A673 (cell line): Measurements from ENCODE around the gene RAB22A. TPM values are rescaled to one million over a fixed set of nuclear protein-coding genes. Genes with fewer than 3 reads are reported as not detected.
"Not testable (repeated sequence)": the region's sequence is repeated elsewhere in the genome, so short reads cannot be mapped to it uniquely, and the experiment has no call there.

Source experiments
- BruUV-seq: library from RNA; stranded (reverse); fragments of 400-500 nt; replicated peaks from 2 replicates; lab custom pipeline; 2021; lab: Mats Ljungman, UMichigan
- CTCF ChIA-PET: fragments of 300-600 bp; sonication (Branson Sonifier 250); formaldehyde crosslinking; loops from one replicate; lab custom pipeline; 2022; ENCODE audit warnings: antibody characterized with exemption; lab: Charles Lee
- POLR2A ChIA-PET: fragments of 300-600 bp; sonication (Branson Sonifier 250); formaldehyde crosslinking; loops from one replicate; lab custom pipeline; 2022; ENCODE audit warnings: antibody characterized with exemption; ENCODE audit not compliant: low non-redundant PET; lab: Charles Lee
- DNase-seq: peaks from one replicate; pipeline ENCODE4 v3.0.0-alpha.2; 2015; ENCODE audit warnings: low spot score
- H3K27ac ChIP-seq: fragments of 200-600 bp; sonication (generic); 2 replicates; pipeline ENCODE4 v1.5.1; 2016; ENCODE audit warnings: mixed run types, low read depth, mild to moderate bottlenecking, mixed read lengths, antibody characterized with exemption, low read length; ENCODE audit not compliant: poor library complexity, severe bottlenecking
- H3K27me3 ChIP-seq: fragments of 200-600 bp; sonication (generic); replicated peaks from 2 replicates; pipeline ENCODE4 v1.6.1; 2017; ENCODE audit warnings: mixed run types, low read depth, mild to moderate bottlenecking, mixed read lengths, antibody characterized with exemption, low read length; ENCODE audit not compliant: insufficient read depth, poor library complexity
- H3K36me3 ChIP-seq: fragments of 200-600 bp; sonication (generic); 2 replicates; pipeline ENCODE4 v1.6.1; 2016; ENCODE audit warnings: mixed run types, mild to moderate bottlenecking, mixed read lengths, antibody characterized with exemption, low read length; ENCODE audit not compliant: insufficient read depth, poor library complexity, severe bottlenecking
- H3K4me1 ChIP-seq: fragments of 200-600 bp; sonication (generic); 2 replicates; pipeline ENCODE4 v1.6.1; 2017; ENCODE audit warnings: mixed run types, mild to moderate bottlenecking, mixed read lengths, antibody characterized with exemption, low read length; ENCODE audit not compliant: insufficient read depth, poor library complexity, severe bottlenecking
- H3K4me3 ChIP-seq: fragments of 200-600 bp; sonication (generic); 2 replicates; pipeline ENCODE4 v1.5.1; 2016; ENCODE audit warnings: low read depth, mixed run types, mild to moderate bottlenecking, mixed read lengths, low read length; ENCODE audit not compliant: poor library complexity, severe bottlenecking
- H3K9me3 ChIP-seq: fragments of 200-600 bp; sonication (generic); 2 replicates; pipeline ENCODE4 v1.6.1; 2016; ENCODE audit warnings: mixed run types, low read depth, mild to moderate bottlenecking, mixed read lengths, antibody characterized with exemption, low read length; ENCODE audit not compliant: poor library complexity, severe bottlenecking
- EZH2 ChIP-seq: fragments of 200-600 bp; sonication (generic); IDR thresholded peaks from 2 replicates; pipeline ENCODE4 v1.6.1; 2017; ENCODE audit warnings: borderline replicate concordance, low read depth, mild to moderate bottlenecking, mixed read lengths, antibody characterized with exemption, low read length; ENCODE audit not compliant: poor library complexity, severe bottlenecking
- intact Hi-C: fragments of 100-400 bp; cut with micrococcal nuclease; formaldehyde crosslinking; loops from one replicate; pipeline ENCODE4 v1.10.0; 2022; ENCODE audit not compliant: unreplicated experiment
- total RNA-seq: library from RNA; stranded (reverse); gene quantifications from 2 replicates; pipeline ENCODE4 v1.2.3, GENCODE V29; 2021
- TF ChIP-seq, protein P1 (sequence below): fragments of 300-800, 200-600 bp; sonication (generic); conservative IDR thresholded peaks from 2 replicates; pipeline ENCODE4 v1.5.1; 2017; ENCODE audit warnings: low read depth, mild to moderate bottlenecking, antibody characterized with exemption, low read length, moderate library complexity, mixed read lengths

Gene RAB22A
- total RNA-seq, 1 experiment from 2014 or later = 14.6 TPM

DNA sequence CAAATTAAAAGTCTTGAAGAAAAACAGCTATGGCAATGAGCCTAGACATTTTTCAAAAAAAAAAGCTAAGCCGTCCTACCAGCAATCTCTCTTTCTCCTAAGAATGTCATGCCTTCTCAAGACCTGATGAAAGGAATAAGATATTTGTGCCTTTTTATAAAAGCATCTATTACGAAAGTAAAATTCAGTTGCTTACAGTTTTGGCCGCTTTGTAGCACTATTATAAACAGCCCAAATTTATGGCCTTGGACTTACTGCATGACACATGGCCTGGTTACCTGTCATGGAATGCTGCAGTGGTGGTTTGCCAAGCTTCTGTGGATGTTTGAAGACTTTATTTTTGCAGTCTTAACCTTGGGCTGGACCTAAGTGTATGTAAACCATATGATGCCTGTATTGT, 57.4 kb downstream of the RAB22A start:
- no peak overlapping the region for H3K27ac ChIP-seq
- BruUV-seq = no TSS peak
- POLR2A ChIA-PET = no interaction called here

DNA sequence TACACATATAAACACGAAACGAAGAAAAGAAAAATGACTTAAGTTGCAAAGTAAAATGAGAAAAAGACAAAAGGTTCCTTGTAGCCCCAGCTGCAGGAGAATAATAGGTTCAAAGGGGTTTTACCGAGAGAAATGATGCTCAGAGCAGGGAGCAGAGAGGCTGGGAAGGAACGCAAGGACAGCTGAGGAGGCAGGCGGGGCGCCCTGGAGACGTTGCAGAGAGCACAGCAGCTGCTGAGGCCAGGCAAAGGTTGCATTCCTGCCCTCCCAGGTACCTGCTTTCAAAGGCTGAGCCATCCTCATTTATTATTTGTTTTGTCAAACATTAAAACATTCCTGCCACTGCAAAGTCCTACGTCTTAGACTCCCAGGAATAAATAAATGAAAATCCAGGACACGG, 63.3 kb downstream of the RAB22A start:
- no peak overlapping the region for H3K4me3 ChIP-seq
- ChIA-PET CTCF (no interaction called here), POLR2A (interaction anchor here (0.7 kb wide), 1 partner anchor 498 kb away, joined by 3 read pairs; no protein-coding TSS in a partner anchor)
- no peak for DNase-seq
- no peaks in the 10 kb centered on the region for H3K9me3 ChIP-seq
- no peaks in the 10 kb centered on the region for H3K27me3 ChIP-seq
- no peaks in the 10 kb centered on the region for H3K36me3 ChIP-seq
- BruUV-seq = no TSS peak
- intact Hi-C loops = no loop called here
- no peaks in the 10 kb centered on the region for H3K4me1 ChIP-seq
- no peak overlapping the region for H3K27ac ChIP-seq
- TF ChIP-seq, protein P1, sequence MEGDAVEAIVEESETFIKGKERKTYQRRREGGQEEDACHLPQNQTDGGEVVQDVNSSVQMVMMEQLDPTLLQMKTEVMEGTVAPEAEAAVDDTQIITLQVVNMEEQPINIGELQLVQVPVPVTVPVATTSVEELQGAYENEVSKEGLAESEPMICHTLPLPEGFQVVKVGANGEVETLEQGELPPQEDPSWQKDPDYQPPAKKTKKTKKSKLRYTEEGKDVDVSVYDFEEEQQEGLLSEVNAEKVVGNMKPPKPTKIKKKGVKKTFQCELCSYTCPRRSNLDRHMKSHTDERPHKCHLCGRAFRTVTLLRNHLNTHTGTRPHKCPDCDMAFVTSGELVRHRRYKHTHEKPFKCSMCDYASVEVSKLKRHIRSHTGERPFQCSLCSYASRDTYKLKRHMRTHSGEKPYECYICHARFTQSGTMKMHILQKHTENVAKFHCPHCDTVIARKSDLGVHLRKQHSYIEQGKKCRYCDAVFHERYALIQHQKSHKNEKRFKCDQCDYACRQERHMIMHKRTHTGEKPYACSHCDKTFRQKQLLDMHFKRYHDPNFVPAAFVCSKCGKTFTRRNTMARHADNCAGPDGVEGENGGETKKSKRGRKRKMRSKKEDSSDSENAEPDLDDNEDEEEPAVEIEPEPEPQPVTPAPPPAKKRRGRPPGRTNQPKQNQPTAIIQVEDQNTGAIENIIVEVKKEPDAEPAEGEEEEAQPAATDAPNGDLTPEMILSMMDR = no peak
- no peak for TF ChIP-seq EZH2

More for the DNA sequence above, 57.4 kb downstream of the RAB22A start:
- Histone ChIP-seq H3K4me1 (no peaks in the 10 kb centered on the region), H3K36me3 (no peaks in the 10 kb centered on the region), H3K4me3 (no peak overlapping the region), H3K27me3 (no peaks in the 10 kb centered on the region), H3K9me3 (no peaks in the 10 kb centered on the region)
- TF ChIP-seq EZH2 = no peak
- TF ChIP-seq, protein P1 = no peak
- CTCF ChIA-PET = no interaction called here
- no peak for DNase-seq
- intact Hi-C loops = no loop called here

DNA sequence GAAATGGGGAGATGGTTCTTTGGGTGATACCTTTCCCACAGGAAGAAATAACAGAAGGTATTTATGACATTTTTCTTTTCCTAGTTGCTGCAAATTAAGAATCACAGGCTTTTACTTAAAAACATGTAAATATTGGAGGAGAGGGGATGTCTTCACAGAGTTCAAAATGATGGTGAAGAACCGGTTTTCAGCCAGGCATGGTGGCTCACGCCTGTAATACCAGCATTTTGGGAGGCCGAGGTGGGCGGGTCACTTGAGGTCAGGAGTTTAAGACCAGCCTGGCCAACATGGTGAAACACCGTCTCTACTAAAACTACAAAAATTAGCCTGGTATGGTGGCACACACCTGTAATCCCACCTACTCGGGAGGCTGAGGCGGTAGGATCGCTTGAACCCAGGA, 63.8 kb downstream of the RAB22A start:
- H3K27ac ChIP-seq, intact Hi-C loops, DNase-seq, H3K9me3 ChIP-seq, H3K4me1 ChIP-seq, H3K4me3 ChIP-seq, POLR2A ChIA-PET, BruUV-seq, H3K36me3 ChIP-seq, H3K27me3 ChIP-seq, CTCF ChIA-PET: not testable (repeated sequence)

DNA sequence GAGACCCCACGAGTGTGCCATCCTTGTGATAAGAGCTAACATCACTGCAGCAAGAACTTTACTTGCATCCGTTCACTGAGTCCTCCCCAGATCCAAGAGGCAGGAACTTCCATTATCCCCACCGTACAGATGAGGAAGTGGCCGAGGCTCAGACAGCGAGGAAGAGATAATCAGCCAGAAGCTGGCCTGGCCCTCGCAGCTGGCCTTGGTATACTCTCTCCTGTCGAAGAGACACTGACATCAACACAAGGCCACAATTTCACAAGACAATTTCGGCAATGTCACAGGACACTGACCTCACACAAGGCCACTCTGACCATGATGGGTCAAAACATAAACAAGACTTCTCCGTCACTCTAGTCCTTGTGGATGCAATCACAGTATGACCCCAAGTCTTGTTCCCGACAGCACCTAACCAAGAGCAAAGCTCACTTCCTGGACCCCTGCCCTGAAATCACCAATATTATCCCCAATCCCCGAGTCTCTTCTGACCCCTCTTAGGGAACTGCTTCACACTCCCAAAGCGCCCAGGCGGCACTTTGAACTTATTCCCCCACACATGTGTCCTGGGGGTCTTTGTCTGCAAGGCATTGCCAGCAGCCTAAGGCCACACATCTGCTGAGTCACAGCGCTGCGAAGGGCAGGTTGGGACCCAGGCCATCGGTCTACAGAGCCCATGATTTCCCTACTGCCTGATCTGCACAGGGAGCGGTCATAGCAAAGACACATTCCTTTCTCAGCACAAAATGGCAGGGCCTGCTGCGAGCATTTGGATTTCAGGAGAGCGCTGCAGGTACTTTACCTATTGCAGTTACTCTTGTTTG, 64.7 kb downstream of the RAB22A start:
- H3K27ac ChIP-seq = no peak overlapping the region
- CTCF ChIA-PET = no interaction called here
- H3K4me3 ChIP-seq = no peak overlapping the region
- H3K9me3 ChIP-seq = no peaks in the 10 kb centered on the region
- no TSS peak for BruUV-seq
- intact Hi-C loops = no loop called here
- POLR2A ChIA-PET = no interaction called here
- no peaks in the 10 kb centered on the region for H3K36me3 ChIP-seq
- no peaks in the 10 kb centered on the region for H3K4me1 ChIP-seq
- H3K27me3 ChIP-seq = no peaks in the 10 kb centered on the region
- TF ChIP-seq EZH2 = no peak
- TF ChIP-seq, protein P1 = no peak
- DNase-seq = no peak
